Hepatocyte (in vitro differentiated cells): ENCODE results near the gene ANO9. TPM values are rescaled to one million over a fixed set of nuclear protein-coding genes. Genes with fewer than 3 reads are reported as not detected.
"Not testable (repeated sequence)": the region's sequence is repeated elsewhere in the genome, so short reads cannot be mapped to it uniquely, and the experiment has no call there.

Source experiments
- DNase-seq: peaks from one replicate; pipeline ENCODE4 v3.0.0-alpha.2; 2016; ENCODE audit warnings: low spot score
- H2AFZ ChIP-seq: fragments of 200-600 bp; sonication (generic); 2 replicates; pipeline ENCODE4 v1.6.0; 2016; ENCODE audit warnings: antibody characterized with exemption, mild to moderate bottlenecking
- H3K27ac ChIP-seq: fragments of 200-600 bp; sonication (generic); 2 replicates; pipeline ENCODE4 v1.5.1; 2016; ENCODE audit warnings: mild to moderate bottlenecking
- H3K27me3 ChIP-seq: fragments of 200-600 bp; sonication (generic); 2 replicates; pipeline ENCODE4 v1.6.1; 2016
- H3K36me3 ChIP-seq: fragments of 200-600 bp; sonication (generic); replicated peaks from 2 replicates; pipeline ENCODE4 v1.5.1; 2016; ENCODE audit warnings: low read depth; ENCODE audit not compliant: insufficient read depth
- H3K4me1 ChIP-seq: fragments of 200-600 bp; sonication (generic); 2 replicates; pipeline ENCODE4 v1.5.1; 2016; ENCODE audit warnings: mild to moderate bottlenecking, moderate library complexity; ENCODE audit not compliant: insufficient read depth
- H3K4me2 ChIP-seq: fragments of 200-600 bp; sonication (generic); 2 replicates; pipeline ENCODE4 v1.6.0; 2016
- H3K4me3 ChIP-seq: fragments of 200-600 bp; sonication (generic); 2 replicates; pipeline ENCODE4 v1.5.1; 2016; ENCODE audit warnings: mild to moderate bottlenecking
- H3K79me2 ChIP-seq: fragments of 200-600 bp; sonication (generic); 2 replicates; pipeline ENCODE4 v1.6.0; 2017; ENCODE audit warnings: mild to moderate bottlenecking
- H3K9me2 ChIP-seq: fragments of 200-600 bp; sonication (generic); replicated peaks from 2 replicates; pipeline ENCODE4 v1.6.0; 2017; ENCODE audit warnings: mild to moderate bottlenecking; ENCODE audit not compliant: insufficient read depth
- H3K9me3 ChIP-seq: fragments of 200-600 bp; sonication (generic); 2 replicates; pipeline ENCODE4 v1.5.1; 2016; ENCODE audit warnings: low read depth, mild to moderate bottlenecking
- H4K20me1 ChIP-seq: fragments of 200-600 bp; sonication (generic); 2 replicates; pipeline ENCODE4 v1.6.0; 2016; ENCODE audit warnings: mild to moderate bottlenecking; ENCODE audit not compliant: insufficient read depth, poor library complexity, severe bottlenecking
- CTCF ChIP-seq: fragments of 200-600 bp; sonication (generic); IDR thresholded peaks from 2 replicates; pipeline ENCODE4 v1.5.1; 2016; ENCODE audit warnings: antibody characterized with exemption, mild to moderate bottlenecking; ENCODE audit not compliant: poor library complexity
- EZH2 ChIP-seq: fragments of 200-600 bp; sonication (generic); IDR thresholded peaks from 2 replicates; pipeline ENCODE4 v1.6.1; 2016; ENCODE audit warnings: antibody characterized with exemption, mild to moderate bottlenecking, borderline replicate concordance
- EZH2phosphoT487 ChIP-seq: fragments of 200-600 bp; sonication (generic); IDR thresholded peaks from one replicate; pipeline ENCODE4 v1.6.1; 2018; ENCODE audit warnings: antibody characterized with exemption, mild to moderate bottlenecking, low read depth, moderate library complexity; ENCODE audit not compliant: unreplicated experiment, severe bottlenecking
- WGBS: methylation state at CpG from one replicate; pipeline ENCODE4 v1.1.6; 2016; ENCODE audit warnings: low lambda C conversion rate; ENCODE audit errors: missing lambda C conversion rate; 5-methylcytosine and 5-hydroxymethylcytosine counted together
- polyA plus RNA-seq: library from polyadenylated mRNA; unstranded; fragments of >200 nt; fragmentation: Nextera tagmentation; extraction: Ambion mirVana; gene quantifications from 2 replicates; pipeline ENCODE4 v1.2.1, GENCODE V29; 2016
- total RNA-seq: library from RNA; depleted of rRNA; stranded (reverse); fragments of >200 nt; gene quantifications from 2 replicates; pipeline ENCODE4 v1.2.3, GENCODE V29; 2014

Gene ANO9
- total and polyA plus RNA-seq, 2 experiments from 2014 or later, result 21.2 to 35.7 TPM

GRCh38 chr11:426851-427250 lies 15.0 kb downstream of the ANO9 start:
- Histone ChIP-seq H3K9me3 (no peaks in the 10 kb centered on the region), H3K27me3 (no peaks in the 10 kb centered on the region), H2AFZ (no peak overlapping the region), H4K20me1 (no peaks in the 10 kb centered on the region), H3K27ac (no peak overlapping the region), H3K79me2 (no peaks in the 10 kb centered on the region), H3K4me3 (no peak overlapping the region), H3K9me2 (no peaks in the 10 kb centered on the region), H3K4me2 (no peak overlapping the region), H3K36me3 (no peaks in the 10 kb centered on the region), H3K4me1 (peaks cover 4% of the 10 kb centered on the region)
- no peak for DNase-seq
- WGBS, result 96% methylated on average over 8 of the region's 8 CpGs
- TF ChIP-seq CTCF, result no peak
- no peak for TF ChIP-seq EZH2phosphoT487
- TF ChIP-seq EZH2, result no peak

- Histone ChIP-seq H3K36me3 (no peaks in the 10 kb centered on the region), H3K4me1 (peaks cover 5% of the 10 kb centered on the region), H4K20me1 (no peaks in the 10 kb centered on the region), H3K9me3 (no peaks in the 10 kb centered on the region), H3K4me2 (no peak overlapping the region), H3K4me3 (no peak overlapping the region), H3K27me3 (no peaks in the 10 kb centered on the region), H2AFZ (no peak overlapping the region), H3K79me2 (no peaks in the 10 kb centered on the region), H3K9me2 (no peaks in the 10 kb centered on the region), H3K27ac (no peak overlapping the region)
- TF ChIP-seq EZH2 (no peak), EZH2phosphoT487 (no peak), CTCF (no peak)
- DNase-seq, result no peak
- WGBS, result 76% methylated on average over 4 of the region's 4 CpGs
These were observed 16.5 kb downstream of the ANO9 start for GRCh38 chr11:425301-425700.

- not testable (repeated sequence) for DNase-seq, H3K9me2 ChIP-seq, H3K27me3 ChIP-seq, H2AFZ ChIP-seq, H3K4me3 ChIP-seq, H3K9me3 ChIP-seq, H3K4me1 ChIP-seq, H3K4me2 ChIP-seq, H3K79me2 ChIP-seq, H3K36me3 ChIP-seq, H4K20me1 ChIP-seq, H3K27ac ChIP-seq
- 84% methylated on average over 14 of the region's 45 CpGs for WGBS
These were observed 17.0 kb downstream of the ANO9 start for GRCh38 chr11:424766-425165.

- no peak overlapping the region for H2AFZ ChIP-seq
- no peak for DNase-seq
- no peaks in the 10 kb centered on the region for H3K36me3 ChIP-seq
- H3K4me2 ChIP-seq, result no peak overlapping the region
- no peaks in the 10 kb centered on the region for H3K79me2 ChIP-seq
- H4K20me1 ChIP-seq, result no peaks in the 10 kb centered on the region
- no peaks in the 10 kb centered on the region for H3K27me3 ChIP-seq
- WGBS, result 93% methylated on average over 4 of the region's 4 CpGs
- H3K4me1 ChIP-seq, result peaks cover 5% of the 10 kb centered on the region
- no peaks in the 10 kb centered on the region for H3K9me2 ChIP-seq
- H3K9me3 ChIP-seq, result no peaks in the 10 kb centered on the region
- H3K27ac ChIP-seq, result no peak overlapping the region
- no peak for TF ChIP-seq EZH2
- no peak for TF ChIP-seq EZH2phosphoT487
- no peak for TF ChIP-seq CTCF
- H3K4me3 ChIP-seq, result no peak overlapping the region
These were observed 17.6 kb downstream of the ANO9 start for GRCh38 chr11:424232-424631.
